ENCODE measurements around the gene INO80B. TPM values are rescaled to one million over a fixed set of nuclear protein-coding genes. Genes with fewer than 3 reads are reported as not detected.
"Not testable (repeated sequence)": the region's sequence is repeated elsewhere in the genome, so short reads cannot be mapped to it uniquely, and the experiment has no call there.

INO80B gene
- total RNA-seq, 1 experiment from 2014 or later: 24.0 TPM

GRCh38 chr2:74459503-74460118 is 4.7 kb downstream of the INO80B start:
- POLR2A ChIA-PET: interaction anchor here (1.6 to 2.0 kb wide), 3 partner anchors 9 to 19 kb away, joined by 4 to 21 read pairs (median 8); partner anchors contain the start of gene MRPL53
- H3K9ac ChIP-seq (ENCODE audit: low read length): 0 out of 2 replicates have a peak overlapping the region, but pooled peaks have one; percentile 82
- peaks cover 12 to 42% of the 10 kb centered on the region in 2 experiments for H3K4me1 ChIP-seq (ENCODE audit: control insufficient read depth in 1 of 2, insufficient read depth in 2 of 2, low read length in 2 of 2)
- peaks cover 24% of the 10 kb centered on the region for H3K79me2 ChIP-seq (ENCODE audit: insufficient read depth, low read length)
- H4K20me1 ChIP-seq (ENCODE audit: insufficient read depth); RAD21 ChIA-PET (ENCODE audit: low non-redundant PET in 1 of 2, low total read pairs in 2 of 2, uncharacterized antibody in 2 of 2, unreplicated experiment in 2 of 2); CTCF ChIA-PET; DNase-seq (ENCODE audit: low read depth, low spot score); H3K9me2 ChIP-seq (ENCODE audit: insufficient read depth); BruUV-seq (replicated peaks); H3K9me3 ChIP-seq (ENCODE audit: control insufficient read depth in 1 of 2, insufficient read depth in 1 of 2, low read depth in 1 of 2, low read length in 2 of 2); H3K27me3 ChIP-seq (ENCODE audit: insufficient read depth, low read length); H3K27ac ChIP-seq (ENCODE audit: low read depth, low read length); H2AFZ ChIP-seq (ENCODE audit: low read depth, low read length, poor library complexity, severe bottlenecking); ATAC-seq: not testable (repeated sequence)
- peaks cover 6 to 19% of the 10 kb centered on the region in 2 experiments; a peak in 2 of 4 replicates for H3K36me3 ChIP-seq (ENCODE audit: control insufficient read depth in 1 of 2, insufficient read depth in 2 of 2, low read length in 2 of 2)
- H3K4me2 ChIP-seq (ENCODE audit: low read length): peak overlapping the region; percentile 98
- peak overlapping the region; percentile 70 to 98 for H3K4me3 ChIP-seq (replicated peaks in 1 of 2; ENCODE audit: low read depth in 1 of 2, low read length in 2 of 2)
- peak; percentile 9 for TF ChIP-seq POLR2A (IDR thresholded peaks at IDR 0.05; ENCODE audit: borderline replicate concordance, extremely low read depth, insufficient read depth, insufficient read length)
- intact Hi-C loops (cut with micrococcal nuclease): loop anchor here (10.0 kb wide), 1 partner anchor 1225 kb away; the partner anchor contains the start of genes CCT7 and PRADC1

- H3K27ac ChIP-seq (ENCODE audit: low read depth, low read length); H4K20me1 ChIP-seq (ENCODE audit: insufficient read depth); H3K4me3 ChIP-seq (replicated peaks in 1 of 2; ENCODE audit: low read depth in 1 of 2, low read length in 2 of 2); CTCF ChIA-PET; BruUV-seq (replicated peaks); ATAC-seq; RAD21 ChIA-PET (ENCODE audit: low non-redundant PET in 1 of 2, low total read pairs in 2 of 2, uncharacterized antibody in 2 of 2, unreplicated experiment in 2 of 2); H3K9ac ChIP-seq (ENCODE audit: low read length); H3K4me2 ChIP-seq (ENCODE audit: low read length); H2AFZ ChIP-seq (ENCODE audit: low read depth, low read length, poor library complexity, severe bottlenecking); H3K9me2 ChIP-seq (ENCODE audit: insufficient read depth); H3K27me3 ChIP-seq (ENCODE audit: insufficient read depth, low read length); H3K9me3 ChIP-seq (ENCODE audit: control insufficient read depth in 1 of 2, insufficient read depth in 1 of 2, low read depth in 1 of 2, low read length in 2 of 2); intact Hi-C loops (cut with micrococcal nuclease); DNase-seq (ENCODE audit: low read depth, low spot score): not testable (repeated sequence)
- H3K4me1 ChIP-seq (ENCODE audit: control insufficient read depth in 1 of 2, insufficient read depth in 2 of 2, low read length in 2 of 2): peaks cover 12 to 41% of the 10 kb centered on the region in 2 experiments
- peaks cover 29% of the 10 kb centered on the region for H3K79me2 ChIP-seq (ENCODE audit: insufficient read depth, low read length)
- POLR2A ChIA-PET: interaction anchor here (1.6 kb wide), 1 partner anchor 20 kb away, joined by 4 read pairs; no protein-coding TSS in a partner anchor
- peak; percentile 34 for TF ChIP-seq POLR2A (IDR thresholded peaks at IDR 0.05; ENCODE audit: borderline replicate concordance, extremely low read depth, insufficient read depth, insufficient read length)
- peaks cover 6 to 19% of the 10 kb centered on the region in 2 experiments; a peak in 2 of 4 replicates for H3K36me3 ChIP-seq (ENCODE audit: control insufficient read depth in 1 of 2, insufficient read depth in 2 of 2, low read length in 2 of 2)
These were observed 5.3 kb downstream of the INO80B start for GRCh38 chr2:74460187-74460586.

All from HCT116 (cell line).